Mesendoderm (in vitro differentiated cells): ENCODE results near the gene KCND3.
"Not testable (repeated sequence)": the region's sequence is repeated elsewhere in the genome, so short reads cannot be mapped to it uniquely, and the experiment has no call there.

Experiments used
- DNase-seq: peaks from one replicate; pipeline ENCODE4 v3.0.0; 2013
- H2AK5ac ChIP-seq: 2 replicates; pipeline ENCODE4 v1.6.1; 2013; ENCODE audit warnings: low read length, inconsistent platforms
- H2BK120ac ChIP-seq: 2 replicates; pipeline ENCODE4 v1.6.1; 2013; ENCODE audit warnings: low read depth, mild to moderate bottlenecking, low read length, moderate library complexity, mixed read lengths
- H2BK15ac ChIP-seq: replicated peaks from 2 replicates; pipeline ENCODE4 v1.6.1; 2013; ENCODE audit warnings: low read depth, mild to moderate bottlenecking, moderate library complexity
- H2BK5ac ChIP-seq: 2 replicates; pipeline ENCODE4 v1.6.1; 2013; ENCODE audit warnings: low read length, inconsistent platforms
- H3K18ac ChIP-seq: 2 replicates; pipeline ENCODE4 v1.6.1; 2013; ENCODE audit warnings: mild to moderate bottlenecking, low read length, mixed read lengths
- H3K23ac ChIP-seq: one replicate; pipeline ENCODE4 v1.6.1; 2013; ENCODE audit warnings: low read length
- H3K27ac ChIP-seq: 2 replicates; pipeline ENCODE4 v1.5.1; 2013; ENCODE audit warnings: low read depth, mild to moderate bottlenecking, inconsistent platforms, low read length, moderate library complexity
- H3K27me3 ChIP-seq: 2 replicates; pipeline ENCODE4 v1.6.1; 2013; ENCODE audit warnings: low read length, control low read depth, mild to moderate bottlenecking, inconsistent platforms; ENCODE audit not compliant: insufficient read depth, poor library complexity
- H3K36me3 ChIP-seq: 2 replicates; pipeline ENCODE4 v1.6.1; 2013; ENCODE audit warnings: low read length, inconsistent platforms; ENCODE audit not compliant: control insufficient read depth, insufficient read depth
- H3K4ac ChIP-seq: one replicate; pipeline ENCODE4 v1.6.1; 2013; ENCODE audit warnings: low read depth, mild to moderate bottlenecking, low read length, moderate library complexity
- H3K4me1 ChIP-seq: 2 replicates; pipeline ENCODE4 v1.6.1; 2013; ENCODE audit warnings: low read depth, low read length, inconsistent platforms; ENCODE audit not compliant: control insufficient read depth
- H3K4me2 ChIP-seq: 2 replicates; pipeline ENCODE4 v1.6.1; 2013; ENCODE audit warnings: low read length
- H3K4me3 ChIP-seq: 2 replicates; pipeline ENCODE4 v1.5.1; 2013; ENCODE audit warnings: mild to moderate bottlenecking, low read length
- H3K56ac ChIP-seq: one replicate; pipeline ENCODE4 v1.6.1; 2013; ENCODE audit warnings: low read length
- H3K79me1 ChIP-seq: 2 replicates; pipeline ENCODE4 v1.6.1; 2013; ENCODE audit warnings: low read length, inconsistent platforms
- H3K79me2 ChIP-seq: 2 replicates; pipeline ENCODE4 v1.6.1; 2013; ENCODE audit warnings: mild to moderate bottlenecking, low read length; ENCODE audit not compliant: control insufficient read depth, insufficient read depth
- H3K9ac ChIP-seq: 2 replicates; pipeline ENCODE4 v1.6.1; 2013; ENCODE audit warnings: low read length, inconsistent platforms
- H4K5ac ChIP-seq: one replicate; pipeline ENCODE4 v1.6.1; 2013; ENCODE audit warnings: low read length
- H4K8ac ChIP-seq: one replicate; pipeline ENCODE4 v1.6.1; 2013; ENCODE audit warnings: low read depth, mild to moderate bottlenecking, control low read depth, low read length, moderate library complexity
- WGBS: extraction: QIAGEN DNeasy Blood & Tissue Kit; methylation state at CpG from one replicate; pipeline ENCODE4 v1.1.7; 2013; ENCODE audit warnings: low lambda C conversion rate, missing lambda C conversion rate; ENCODE audit not compliant: insufficient coverage; ENCODE audit errors: extremely low coverage; 5-methylcytosine and 5-hydroxymethylcytosine counted together

KCND3 gene

GRCh38 chr1:111746614-111746999, 242.9 kb downstream of the KCND3 start:
- no peak overlapping the region for H2AK5ac ChIP-seq
- no peak overlapping the region for H3K18ac ChIP-seq
- H3K27ac ChIP-seq, result no peak overlapping the region
- no peaks in the 10 kb centered on the region for H3K36me3 ChIP-seq
- H2BK5ac ChIP-seq, result no peak overlapping the region
- H2BK120ac ChIP-seq, result no peak overlapping the region
- H3K56ac ChIP-seq, result no peak overlapping the region
- H4K8ac ChIP-seq, result no peak overlapping the region
- H3K79me2 ChIP-seq, result no peaks in the 10 kb centered on the region
- H3K4me3 ChIP-seq, result no peak overlapping the region
- H3K4me1 ChIP-seq, result no peaks in the 10 kb centered on the region
- no peak overlapping the region for H3K4ac ChIP-seq
- no peak overlapping the region for H3K4me2 ChIP-seq
- no peaks in the 10 kb centered on the region for H3K79me1 ChIP-seq
- peak; percentile 27 for DNase-seq
- no peak overlapping the region for H3K23ac ChIP-seq
- no peaks in the 10 kb centered on the region for H3K27me3 ChIP-seq
- no peak overlapping the region for H2BK15ac ChIP-seq
- H3K9ac ChIP-seq, result no peak overlapping the region
- no CpG with 5 or more reads among the region's 2 CpGs for WGBS
- H4K5ac ChIP-seq, result no peak overlapping the region

GRCh38 chr1:111745675-111746613, 243.5 kb downstream of the KCND3 start:
- no peak overlapping the region for H3K23ac ChIP-seq
- no peaks in the 10 kb centered on the region for H3K27me3 ChIP-seq
- H3K9ac ChIP-seq, result no peak overlapping the region
- H3K4ac ChIP-seq, result no peak overlapping the region
- H3K56ac ChIP-seq, result no peak overlapping the region
- DNase-seq, result no peak
- no peak overlapping the region for H2AK5ac ChIP-seq
- H3K79me2 ChIP-seq, result no peaks in the 10 kb centered on the region
- no CpG with 5 or more reads among the region's 9 CpGs for whole genome bisulfite sequencing
- no peak overlapping the region for H2BK15ac ChIP-seq
- H3K4me3 ChIP-seq, result no peak overlapping the region
- H4K8ac ChIP-seq, result no peak overlapping the region
- no peaks in the 10 kb centered on the region for H3K79me1 ChIP-seq
- no peak overlapping the region for H3K27ac ChIP-seq
- H3K18ac ChIP-seq, result no peak overlapping the region
- no peak overlapping the region for H3K4me2 ChIP-seq
- H2BK120ac ChIP-seq, result no peak overlapping the region
- no peaks in the 10 kb centered on the region for H3K36me3 ChIP-seq
- H3K4me1 ChIP-seq, result no peaks in the 10 kb centered on the region
- no peak overlapping the region for H4K5ac ChIP-seq
- H2BK5ac ChIP-seq, result no peak overlapping the region

GRCh38 chr1:111743679-111744101, 245.8 kb downstream of the KCND3 start:
- H3K79me2 ChIP-seq, result no peaks in the 10 kb centered on the region
- H3K18ac ChIP-seq, result no peak overlapping the region
- H4K5ac ChIP-seq, result no peak overlapping the region
- H4K8ac ChIP-seq, result no peak overlapping the region
- no peak overlapping the region for H3K4me2 ChIP-seq
- H3K36me3 ChIP-seq, result no peaks in the 10 kb centered on the region
- no peak overlapping the region for H3K4me3 ChIP-seq
- H3K9ac ChIP-seq, result no peak overlapping the region
- no peak overlapping the region for H2BK5ac ChIP-seq
- WGBS, result no CpG with 5 or more reads among the region's 3 CpGs
- H3K56ac ChIP-seq, result no peak overlapping the region
- no peak overlapping the region for H2AK5ac ChIP-seq
- no peaks in the 10 kb centered on the region for H3K4me1 ChIP-seq
- no peak overlapping the region for H3K4ac ChIP-seq
- H3K27ac ChIP-seq, result no peak overlapping the region
- H3K23ac ChIP-seq, result no peak overlapping the region
- H2BK15ac ChIP-seq, result no peak overlapping the region
- no peak overlapping the region for H2BK120ac ChIP-seq
- no peaks in the 10 kb centered on the region for H3K79me1 ChIP-seq
- no peaks in the 10 kb centered on the region for H3K27me3 ChIP-seq
- peak; percentile 51 for DNase-seq

- Histone ChIP-seq H3K27ac (no peak overlapping the region), H4K5ac (no peak overlapping the region), H3K9ac (no peak overlapping the region), H3K23ac (no peak overlapping the region), H3K18ac (no peak overlapping the region), H3K4me2 (no peak overlapping the region), H3K4me3 (no peak overlapping the region), H3K4ac (no peak overlapping the region), H4K8ac (no peak overlapping the region), H3K56ac (no peak overlapping the region), H2AK5ac (no peak overlapping the region), H2BK120ac (no peak overlapping the region), H3K79me1 (no peaks in the 10 kb centered on the region), H3K79me2 (no peaks in the 10 kb centered on the region), H3K4me1 (peaks cover under 1% of the 10 kb centered on the region), H3K36me3 (no peaks in the 10 kb centered on the region), H3K27me3 (no peaks in the 10 kb centered on the region), H2BK15ac (no peak overlapping the region), H2BK5ac (no peak overlapping the region)
- no CpG with 5 or more reads among the region's 5 CpGs for WGBS
- DNase-seq, result peak; percentile 31
These were observed 246.4 kb downstream of the KCND3 start for GRCh38 chr1:111742938-111743549.

GRCh38 chr1:111742292-111742691, 247.2 kb downstream of the KCND3 start:
- H3K79me2 ChIP-seq, H3K4ac ChIP-seq, H2AK5ac ChIP-seq, H3K27me3 ChIP-seq, H3K18ac ChIP-seq, DNase-seq, H3K36me3 ChIP-seq, H3K4me3 ChIP-seq, H2BK15ac ChIP-seq, H3K9ac ChIP-seq, H3K4me1 ChIP-seq, H2BK120ac ChIP-seq, H3K56ac ChIP-seq, H4K5ac ChIP-seq, H3K79me1 ChIP-seq, H3K23ac ChIP-seq, H3K27ac ChIP-seq, H2BK5ac ChIP-seq, H3K4me2 ChIP-seq, H4K8ac ChIP-seq: not testable (repeated sequence)
- WGBS, result no CpG with 5 or more reads among the region's 14 CpGs
